PFSK-1 (cell line): Measurements from ENCODE around the gene NACC2.

Source experiments
- FOXP2 ChIP-seq: optimal IDR thresholded peaks from 2 replicates; pipeline ENCODE3; 2011; ENCODE audit warnings: borderline replicate concordance, control low read depth, inconsistent platforms; ENCODE audit not compliant: insufficient read depth; ENCODE audit errors: extremely low read length, extremely low read depth
- POLR2AphosphoS5 ChIP-seq: IDR thresholded peaks from 2 replicates; pipeline ENCODE4 v1.6.1; 2012; ENCODE audit warnings: low read depth, mild to moderate bottlenecking, control low read depth, low read length, moderate library complexity
- REST ChIP-seq, 2 experiments: IDR thresholded peaks; 2 replicates each; pipeline versions ENCODE4 v1.6.1 to v1.8.0; 2011 to 2012; ENCODE audit warnings: low read depth in 2 of 2, low read length in 2 of 2, control low read depth in 1 of 2, inconsistent platforms in 1 of 2, mild to moderate bottlenecking in 1 of 2, moderate library complexity in 1 of 2; ENCODE audit not compliant: insufficient read depth in 1 of 2
- SIN3A ChIP-seq: IDR thresholded peaks from 2 replicates; pipeline ENCODE4 v1.6.1; 2012; ENCODE audit warnings: mild to moderate bottlenecking, low read length, moderate library complexity, borderline replicate concordance; ENCODE audit not compliant: insufficient read depth
- TAF1 ChIP-seq: IDR thresholded peaks from 2 replicates; pipeline ENCODE4 v1.6.1; 2012; ENCODE audit warnings: low read length, control low read depth, borderline replicate concordance; ENCODE audit not compliant: insufficient read depth

Gene NACC2

GRCh38 chr9:136009516-136009915 lies 85.6 kb downstream of the NACC2 start:
- TF ChIP-seq SIN3A = no peak

GRCh38 chr9:136008693-136008997 lies 86.4 kb downstream of the NACC2 start:
- no peak for TF ChIP-seq SIN3A

- no peak for TF ChIP-seq SIN3A
- TF ChIP-seq REST (IDR thresholded peaks at IDR 0.05; ENCODE audit: insufficient read depth in 1 of 2, low read depth in 2 of 2, low read length in 2 of 2) = no peak
- no peak for TF ChIP-seq TAF1
- TF ChIP-seq FOXP2 = no peak
Measured at GRCh38 chr9:136007934-136008692, 87.0 kb downstream of the NACC2 start.

- TF ChIP-seq SIN3A (no peak), REST (IDR thresholded peaks at IDR 0.05; ENCODE audit: insufficient read depth in 1 of 2, low read depth in 2 of 2, low read length in 2 of 2) (no peak), TAF1 (no peak), FOXP2 (no peak), POLR2AphosphoS5 (no peak)
Measured at GRCh38 chr9:136007276-136007933, 87.7 kb downstream of the NACC2 start.

GRCh38 chr9:136006169-136006568 lies 88.9 kb downstream of the NACC2 start:
- TF ChIP-seq SIN3A (no peak), TAF1 (no peak), POLR2AphosphoS5 (no peak), REST (IDR thresholded peaks at IDR 0.05; ENCODE audit: insufficient read depth in 1 of 2, low read depth in 2 of 2, low read length in 2 of 2) (no peak), FOXP2 (no peak)

- TF ChIP-seq POLR2AphosphoS5 (no peak), TAF1 (no peak), SIN3A (no peak), FOXP2 (no peak)
Measured at GRCh38 chr9:136004712-136005111, 90.4 kb downstream of the NACC2 start.

- TF ChIP-seq SIN3A (no peak), REST (IDR thresholded peaks at IDR 0.05; ENCODE audit: insufficient read depth in 1 of 2, low read depth in 2 of 2, low read length in 2 of 2) (no peak), FOXP2 (no peak), TAF1 (no peak), POLR2AphosphoS5 (no peak)
Measured at GRCh38 chr9:136004219-136004618, 90.9 kb downstream of the NACC2 start.
